HL-60 (cell line): ENCODE data around the gene SPATA7.

ENCODE experiments used
- CTCF ChIP-seq: IDR thresholded peaks from one replicate; pipeline ENCODE4 v1.5.1; 2011; ENCODE audit warnings: low read length, control low read depth, inconsistent platforms; ENCODE audit not compliant: insufficient read depth
- POLR2AphosphoS5 ChIP-seq: IDR thresholded peaks from 2 replicates; pipeline ENCODE4 v1.6.1; 2012; ENCODE audit warnings: low read depth

- TF ChIP-seq CTCF (no peak), POLR2AphosphoS5 (no peak)
These were observed 40.8 kb downstream of the SPATA7 start for GRCh38 chr14:88426271-88426670.
